Suppressor macrophage treated with lipopolysaccharide for 4 hours (primary cell): ENCODE data around the gene FAM200C.

Experiments
- DNase-seq: peaks from one replicate; pipeline ENCODE4 v3.0.0-alpha.2; 2020

FAM200C gene

DNA sequence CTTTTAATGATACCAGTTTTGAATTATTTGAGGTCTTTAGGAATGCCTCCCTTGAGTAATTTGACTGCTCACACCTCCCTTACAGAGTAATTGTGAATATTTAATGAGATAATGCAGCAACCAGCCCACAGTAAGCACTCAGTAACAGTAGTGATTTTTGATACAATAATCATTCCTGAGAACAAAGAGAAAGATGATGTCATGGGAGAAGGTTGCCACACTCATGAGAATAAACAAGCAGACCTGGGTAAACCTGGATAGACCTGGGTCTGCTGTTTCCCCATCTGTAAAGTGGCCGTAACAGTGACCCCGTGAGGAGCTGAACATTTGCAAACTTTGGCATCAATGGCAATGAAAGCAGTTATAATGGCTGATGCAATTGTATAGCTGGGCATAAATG, 33.6 kb downstream of the FAM200C start:
- no peak for DNase-seq

DNA sequence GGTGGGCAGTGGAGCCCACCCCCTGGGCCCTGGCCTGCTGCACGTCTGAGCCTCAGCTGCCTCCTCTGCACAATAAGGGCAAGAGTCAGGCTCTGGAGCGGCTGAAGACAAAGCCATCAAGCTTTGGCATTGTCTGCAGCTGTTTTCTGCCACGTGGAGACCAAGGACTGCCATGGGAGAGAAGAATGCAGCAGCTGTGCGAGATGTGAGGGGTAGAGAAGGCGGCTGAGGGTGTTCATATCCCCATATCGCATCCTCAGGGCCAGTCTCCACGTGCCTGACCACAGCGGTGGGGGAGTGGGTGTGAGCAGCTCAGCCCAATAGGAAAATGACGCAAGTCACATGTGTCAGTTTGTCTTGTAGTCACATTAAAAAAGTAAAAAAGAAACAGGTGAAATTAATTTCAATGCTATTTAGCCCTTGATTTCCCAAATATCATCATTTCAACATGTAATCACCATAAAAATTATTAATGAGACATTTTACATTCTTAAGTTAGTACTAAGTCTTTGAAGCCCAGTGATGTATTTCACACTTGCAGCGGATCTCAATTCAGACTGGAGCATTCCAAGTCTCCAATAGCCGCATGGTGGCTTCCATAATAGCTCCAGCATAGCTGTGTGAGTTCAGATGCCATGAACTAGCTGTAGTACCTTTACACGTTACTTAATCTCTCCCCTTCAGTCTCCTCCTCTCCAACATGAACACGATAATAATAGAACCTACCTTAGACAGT, 36.0 kb downstream of the FAM200C start:
- no peak for DNase-seq

DNA sequence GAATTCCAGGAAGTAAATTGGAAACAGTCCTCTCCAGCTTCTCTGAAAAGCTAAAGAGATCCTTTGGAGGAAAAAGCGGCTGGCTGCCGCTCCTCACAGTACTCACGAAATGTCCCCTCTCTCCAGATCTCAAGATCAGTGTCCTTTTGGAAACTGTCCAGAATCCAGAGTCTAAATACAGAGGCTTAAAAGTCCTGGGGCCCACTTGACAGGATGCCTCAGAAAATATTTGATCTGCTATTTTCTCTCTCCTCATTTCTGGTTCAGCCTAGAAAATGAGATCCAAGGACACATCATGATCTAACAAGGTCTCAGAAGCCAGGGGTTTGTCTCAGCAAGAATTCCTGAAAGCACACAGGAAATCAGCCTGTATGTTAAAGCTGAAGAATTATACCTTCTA, 36.6 kb downstream of the FAM200C start:
- DNase-seq = no peak

DNA sequence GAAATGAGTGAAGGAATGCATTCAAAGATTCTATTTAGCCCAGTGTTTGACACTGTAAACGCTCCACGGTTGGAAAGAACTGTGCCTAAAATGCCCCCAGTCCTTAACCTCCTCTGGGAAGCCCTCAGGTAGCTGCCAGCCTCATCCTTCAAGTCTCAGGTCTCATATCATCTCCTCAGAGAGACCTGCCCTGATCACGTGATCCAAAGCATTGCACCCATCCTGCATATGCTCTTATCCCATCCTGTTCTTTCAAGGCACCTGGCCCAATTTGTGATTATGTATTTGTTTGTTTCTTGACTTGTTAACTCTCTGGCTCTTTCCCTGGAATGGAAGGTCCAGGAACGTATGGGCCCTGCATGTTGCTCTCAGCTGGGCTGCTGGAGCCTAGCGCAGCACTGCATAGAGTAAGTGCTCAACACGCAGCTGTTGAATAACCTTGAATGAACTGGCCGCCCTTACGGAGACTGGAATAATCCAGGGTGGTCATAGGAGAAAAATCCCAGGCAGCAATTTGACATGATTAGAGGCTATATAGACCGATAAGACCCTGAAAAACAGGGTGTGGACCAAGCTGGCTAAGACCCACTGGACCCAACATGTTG, 38.1 kb downstream of the FAM200C start:
- DNase-seq = no peak

DNA sequence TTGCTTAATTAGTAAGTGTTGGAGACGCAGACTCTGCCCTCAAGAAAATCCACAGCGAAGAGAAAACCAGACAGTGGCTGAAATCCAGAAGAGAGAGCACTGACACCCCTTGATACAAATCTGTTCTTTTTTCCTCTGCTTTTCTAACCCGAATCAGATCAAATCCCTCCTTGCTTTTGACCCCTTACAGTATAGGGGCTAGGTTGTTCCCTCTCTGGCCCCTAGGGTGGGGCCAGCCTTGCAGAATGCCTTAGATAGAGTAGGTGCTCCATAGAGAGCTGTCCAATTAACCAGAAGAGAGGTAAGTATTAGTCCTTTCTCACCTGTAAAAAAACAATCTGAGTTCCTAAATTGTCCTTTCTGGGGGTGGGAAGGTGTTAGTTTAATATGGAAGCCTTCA, 39.5 kb downstream of the FAM200C start:
- DNase-seq = no peak

DNA sequence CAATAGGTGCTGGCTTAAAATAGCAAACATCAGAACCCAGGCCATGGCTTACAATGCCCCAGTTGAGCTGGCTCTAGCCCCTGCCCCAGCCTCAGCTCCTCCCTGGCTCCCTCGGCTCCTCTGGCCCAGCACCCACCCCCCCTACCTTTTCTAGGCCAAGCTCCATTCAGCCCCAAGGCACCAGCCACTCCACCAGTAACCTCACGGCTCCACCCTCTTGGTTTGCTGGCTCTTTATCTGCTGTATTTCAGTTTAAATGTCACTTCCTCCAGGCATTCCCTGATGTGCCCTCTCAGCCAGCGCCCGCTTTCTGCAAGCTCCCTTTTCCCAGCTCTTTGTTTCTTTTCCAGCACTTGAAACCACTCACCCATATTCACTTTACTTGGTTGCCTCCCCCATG, 40.0 kb downstream of the FAM200C start:
- no peak for DNase-seq

DNA sequence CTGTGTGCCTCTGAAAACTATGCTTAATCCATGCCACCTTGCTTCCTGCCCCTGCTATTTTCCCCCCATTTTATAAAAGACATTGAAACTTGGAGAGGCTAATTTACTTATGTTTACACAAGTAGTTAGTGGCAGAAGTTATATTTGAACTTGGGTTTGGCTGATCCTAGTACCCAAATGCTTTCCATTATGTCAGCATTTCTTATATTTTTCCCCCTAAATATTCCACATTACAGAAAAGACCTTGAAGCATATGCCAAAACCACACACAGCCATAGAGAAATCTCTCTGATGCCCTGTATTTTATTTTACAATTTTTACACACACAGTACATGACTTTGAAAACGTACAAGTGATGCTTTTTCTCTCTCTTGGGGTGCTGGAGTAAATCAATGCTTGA, 40.6 kb downstream of the FAM200C start:
- no peak for DNase-seq

DNA sequence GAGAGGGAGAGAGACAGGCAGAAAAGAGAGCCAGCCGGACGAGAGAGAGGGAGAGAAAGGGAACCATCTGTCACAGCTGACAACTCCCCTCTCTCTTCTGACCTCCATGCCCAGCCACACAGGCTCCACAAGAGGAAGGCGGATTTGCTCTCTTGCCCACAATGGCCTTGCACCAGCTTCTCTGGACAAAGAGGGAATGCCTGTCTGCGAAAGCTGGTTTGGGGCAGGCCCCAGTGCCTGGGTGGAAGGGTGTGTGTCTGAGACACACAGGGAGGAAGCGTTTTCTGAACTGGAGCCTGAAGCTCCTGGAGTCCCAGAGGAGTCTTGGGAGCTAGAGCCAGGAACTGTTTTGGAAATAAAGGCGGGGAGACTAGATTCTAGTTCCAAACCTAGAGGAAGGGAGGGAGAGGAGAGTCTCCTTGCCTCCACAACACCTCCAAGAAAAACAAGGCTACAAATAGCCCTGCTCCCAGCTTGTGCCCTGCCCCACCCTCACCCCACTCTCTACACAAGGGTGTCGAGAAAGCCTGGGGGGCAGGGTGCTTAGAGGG, 41.9 kb downstream of the FAM200C start:
- no peak for DNase-seq

DNA sequence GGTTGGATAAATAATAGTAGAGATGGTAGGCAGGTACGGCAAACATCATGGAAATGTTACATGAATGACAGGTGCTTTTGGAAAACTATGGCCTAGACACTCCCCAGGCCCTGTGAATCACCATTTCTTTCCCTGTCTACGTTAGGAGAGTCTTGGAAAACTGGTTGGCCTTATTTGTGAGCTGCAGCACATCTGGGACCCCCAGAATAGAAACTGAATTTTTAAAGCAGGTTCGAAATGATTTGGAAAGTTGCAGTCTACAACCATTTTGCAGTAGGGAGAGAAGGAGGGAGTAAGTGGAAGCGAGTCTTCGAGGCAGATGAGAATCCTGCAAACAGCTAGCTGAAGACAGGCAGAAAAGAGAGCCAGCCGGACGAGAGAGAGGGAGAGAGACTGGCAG, 42.5 kb downstream of the FAM200C start:
- DNase-seq = no peak

DNA sequence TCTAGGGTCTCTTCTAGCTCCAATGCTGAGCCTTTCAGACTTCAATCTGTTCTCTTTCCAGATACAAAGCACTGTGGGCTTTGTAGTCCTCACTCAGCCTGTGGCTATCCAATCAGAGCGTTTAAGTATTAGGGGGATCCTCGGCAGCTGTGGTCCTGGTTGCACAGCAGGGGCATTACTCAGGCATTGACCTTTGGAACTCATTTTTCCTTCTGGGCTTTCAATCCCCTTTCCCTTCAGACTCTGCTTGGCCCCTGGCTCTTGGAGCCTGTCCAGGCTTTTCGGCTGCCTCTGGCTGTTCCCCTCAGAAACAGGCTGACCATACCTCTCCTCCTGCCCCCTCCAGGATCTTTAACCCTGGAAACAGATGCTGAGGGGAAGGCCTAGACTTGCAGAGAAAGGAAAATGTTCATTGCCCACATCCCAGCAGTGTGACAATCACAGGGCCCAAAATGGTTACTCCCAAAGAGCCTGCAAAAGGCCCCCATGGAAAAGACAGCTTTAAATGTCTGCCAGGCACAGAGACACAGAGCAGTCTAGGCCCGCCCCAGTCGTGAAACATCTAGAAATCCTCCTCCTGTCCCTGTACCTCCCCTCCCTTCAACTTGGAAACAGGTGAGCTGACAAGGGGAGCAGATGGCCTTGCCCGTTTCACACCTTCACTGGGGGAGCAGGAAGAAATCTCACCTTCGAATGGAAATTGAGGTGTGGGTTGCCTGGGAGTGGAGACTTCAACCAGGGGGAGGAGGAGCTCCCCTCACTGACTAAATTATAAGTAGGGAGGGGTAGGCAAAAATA, 43.1 kb downstream of the FAM200C start:
- no peak for DNase-seq

DNA sequence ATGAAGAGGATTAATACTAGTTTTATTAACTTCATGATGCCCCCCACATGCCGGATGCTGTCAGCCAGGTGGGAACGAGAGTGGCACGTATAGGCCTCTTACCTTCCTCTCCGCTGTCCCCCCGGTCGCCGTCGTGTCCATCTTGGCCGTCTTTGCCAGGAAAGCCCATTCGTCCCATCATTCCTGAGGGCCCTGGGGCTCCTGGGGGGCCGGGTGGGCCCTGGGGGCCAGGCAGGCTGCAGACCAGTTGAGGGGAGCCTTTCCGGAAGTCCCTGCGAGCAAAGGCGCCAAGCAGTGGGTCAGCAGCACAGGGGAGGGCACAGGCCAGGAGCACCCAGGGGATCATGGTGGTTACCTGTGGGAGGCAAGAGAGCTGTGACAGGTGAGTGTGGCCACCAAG, 45.2 kb downstream of the FAM200C start:
- DNase-seq = no peak

DNA sequence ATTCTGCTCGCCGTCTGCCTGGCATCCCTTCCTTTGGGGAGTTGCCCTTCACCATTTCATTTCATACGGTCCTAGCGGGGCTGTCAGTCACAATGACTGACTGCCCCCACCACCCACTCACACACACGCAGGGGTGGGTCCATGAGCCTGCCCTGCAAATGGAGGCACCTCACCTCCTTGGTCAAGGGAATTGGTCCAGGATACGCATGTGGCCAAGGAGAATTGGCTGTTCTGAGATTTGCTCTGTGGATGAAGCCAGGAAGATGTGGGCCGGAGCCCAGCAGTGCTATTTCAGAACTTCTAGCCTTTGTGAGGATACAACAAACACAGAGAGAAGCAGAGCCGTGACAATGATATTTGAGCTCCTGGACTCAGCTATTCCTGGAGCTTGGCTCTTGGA, 46.5 kb downstream of the FAM200C start:
- no peak for DNase-seq

DNA sequence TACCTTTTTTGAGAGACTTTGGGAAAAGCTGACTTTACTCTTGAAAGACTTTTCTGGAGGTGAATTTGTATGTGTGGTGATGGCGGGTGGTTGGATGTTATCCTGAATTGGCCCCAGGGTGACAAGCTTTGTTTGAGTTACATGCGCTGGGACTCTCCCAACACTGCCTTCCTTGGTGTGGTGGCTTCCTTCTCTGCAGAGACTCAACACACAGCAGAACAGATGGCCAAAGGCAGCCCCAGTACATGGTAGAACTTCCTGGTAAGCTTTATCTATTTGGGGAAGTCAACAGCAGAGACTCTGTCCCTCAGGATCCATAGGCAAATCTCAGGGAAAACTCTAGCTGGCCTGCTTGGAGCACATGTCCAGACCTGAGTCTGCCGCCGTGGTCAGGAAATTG, 47.5 kb downstream of the FAM200C start:
- DNase-seq = no peak

DNA sequence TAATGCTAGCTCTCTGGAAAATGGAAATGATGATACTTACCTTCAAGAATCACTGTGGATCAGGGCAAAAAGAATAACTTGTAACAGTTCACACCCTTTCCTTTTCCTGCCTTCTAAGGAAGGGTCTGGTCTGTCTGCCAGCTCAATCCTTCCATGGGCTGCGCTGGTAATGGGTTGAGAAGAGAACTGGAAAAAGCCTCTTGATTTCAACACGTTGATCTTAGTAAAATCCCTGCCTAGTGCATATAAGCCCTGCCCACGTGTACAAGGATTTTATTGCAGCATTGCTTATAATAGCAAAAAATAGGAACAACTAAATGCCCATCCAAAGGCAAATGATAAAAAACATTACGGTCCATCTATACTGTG, 49.9 kb downstream of the FAM200C start:
- no peak for DNase-seq

DNA sequence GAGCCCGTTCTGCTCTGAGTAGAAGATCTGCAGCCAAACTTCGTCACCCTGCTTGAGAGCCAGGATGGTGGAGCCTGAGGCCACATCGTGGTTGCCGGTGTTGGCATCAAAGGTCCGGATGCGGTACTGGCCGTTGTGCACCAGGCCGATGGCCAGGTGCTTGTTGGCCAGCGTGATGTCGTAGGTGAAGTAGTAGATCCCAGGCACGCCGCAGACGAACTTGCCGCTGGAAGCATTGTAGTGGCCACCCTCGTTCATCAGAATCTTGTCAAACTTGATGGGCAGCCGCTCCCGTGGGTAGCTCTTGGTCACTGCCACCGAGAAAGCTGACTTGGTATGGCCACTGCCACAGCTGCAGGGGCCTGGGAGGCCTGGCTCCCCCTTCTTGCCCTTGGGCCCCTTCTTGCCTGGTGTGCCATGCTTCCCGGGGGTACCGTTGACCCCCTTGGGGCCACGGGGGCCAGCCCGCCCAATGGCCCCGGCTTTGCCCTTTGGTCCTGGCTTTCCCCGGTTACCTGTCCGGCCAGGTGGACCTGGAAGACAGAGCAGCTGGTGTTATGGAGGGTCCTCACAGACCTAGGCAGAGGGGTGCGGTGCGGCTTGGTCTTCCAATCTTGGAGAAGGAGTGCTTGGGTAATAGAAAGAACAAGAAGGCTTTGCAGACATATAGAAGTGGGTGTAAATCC, 50.5 kb downstream of the FAM200C start:
- no peak for DNase-seq

DNA sequence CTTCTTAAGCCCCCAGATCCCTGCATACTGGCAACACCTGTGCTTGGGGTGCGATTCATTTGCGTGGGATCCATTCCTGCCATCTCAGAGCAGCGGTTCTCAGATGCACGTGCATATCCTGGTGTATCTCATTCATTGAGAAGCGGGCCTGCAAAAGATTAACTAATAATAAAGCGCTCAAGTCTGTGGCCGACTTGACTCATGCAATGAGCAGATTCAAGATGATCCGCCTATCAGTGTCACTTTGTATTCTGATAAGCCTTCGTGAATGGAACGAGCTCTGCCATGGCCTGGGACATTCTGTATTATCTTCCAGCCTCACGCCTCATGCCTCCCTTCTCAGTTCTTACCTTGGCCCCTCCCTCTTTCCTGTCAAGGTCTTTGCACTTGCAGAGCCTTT, 51.8 kb downstream of the FAM200C start:
- DNase-seq = no peak

DNA sequence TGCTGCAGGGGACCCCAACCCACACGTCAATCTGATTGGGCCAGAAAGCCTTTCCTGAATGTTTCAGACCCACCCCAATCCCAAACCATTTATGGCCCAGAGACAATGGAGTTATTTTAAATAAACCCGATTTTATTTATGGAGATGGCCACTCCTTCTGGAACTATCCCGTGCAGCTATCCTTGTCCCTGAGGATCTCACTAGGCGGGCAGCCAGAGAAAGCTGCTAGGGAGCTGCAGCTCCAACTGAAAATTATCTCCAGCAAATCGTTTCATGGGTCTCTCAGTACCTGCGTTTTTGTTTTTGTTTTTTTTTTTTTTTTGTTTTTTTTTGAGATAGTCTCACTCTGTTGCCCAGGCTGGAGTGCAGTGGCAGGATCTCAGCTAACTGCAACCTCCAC, 52.4 kb downstream of the FAM200C start:
- DNase-seq = no peak
